ENCODE measurements around the gene KIF20B. TPM values are rescaled to one million over a fixed set of nuclear protein-coding genes. Genes with fewer than 3 reads are reported as not detected.

KIF20B gene
- total and polyA plus RNA-seq, 5 donors from 2014 or later, result 12.0 to 42.8 (median 18.4) TPM

DNA sequence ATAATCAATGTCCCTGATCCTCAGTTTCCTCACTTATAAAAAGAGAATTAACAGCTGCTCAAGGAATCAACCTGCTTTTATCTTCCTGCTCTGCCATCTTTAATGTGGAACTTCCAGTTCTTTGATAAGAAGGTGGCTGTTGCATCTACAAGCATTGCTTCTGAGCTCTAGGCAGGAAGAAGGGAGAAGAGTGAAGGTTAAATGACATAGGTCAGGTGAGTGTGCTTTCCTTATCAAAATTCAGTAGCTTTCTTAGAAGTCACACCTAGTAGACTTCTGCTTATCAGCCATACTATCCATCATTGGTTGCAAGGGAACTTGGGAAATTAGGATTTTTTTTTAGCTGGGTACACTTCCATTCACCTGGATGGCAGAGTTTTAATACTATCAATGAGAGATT, 24.0 kb upstream of the KIF20B start:
- ATAC-seq (ENCODE audit: low read depth in 2 of 2), result no peak
- Mint-ChIP-seq H3K4me3 (no peak overlapping the region), H3K9me3 (no peaks in the 10 kb centered on the region), H3K36me3 (no peaks in the 10 kb centered on the region), H3K4me1 (no peaks in the 10 kb centered on the region), H3K27me3 (peaks cover 42% of the 10 kb centered on the region), H3K27ac (no peak overlapping the region)
- H3K4me1 ChIP-seq (ENCODE audit: control insufficient read depth, insufficient read depth, low read length, poor library complexity, severe bottlenecking), result no peaks in the 10 kb centered on the region
- H3K27me3 ChIP-seq (ENCODE audit: control insufficient read depth, insufficient read depth, low read length), result peaks cover 10% of the 10 kb centered on the region
- H3K4me3 ChIP-seq (ENCODE audit: low read depth, low read length), result no peak overlapping the region
- no peaks in the 10 kb centered on the region for H3K36me3 ChIP-seq (ENCODE audit: control insufficient read depth, insufficient read depth, low read length)
- H3K27ac ChIP-seq (ENCODE audit: insufficient read depth, low read length, poor library complexity, severe bottlenecking), result no peak overlapping the region
- no peaks in the 10 kb centered on the region for H3K9me3 ChIP-seq (ENCODE audit: control insufficient read depth in 2 of 2, low read length in 2 of 2)
- no peak for DNase-seq

DNA sequence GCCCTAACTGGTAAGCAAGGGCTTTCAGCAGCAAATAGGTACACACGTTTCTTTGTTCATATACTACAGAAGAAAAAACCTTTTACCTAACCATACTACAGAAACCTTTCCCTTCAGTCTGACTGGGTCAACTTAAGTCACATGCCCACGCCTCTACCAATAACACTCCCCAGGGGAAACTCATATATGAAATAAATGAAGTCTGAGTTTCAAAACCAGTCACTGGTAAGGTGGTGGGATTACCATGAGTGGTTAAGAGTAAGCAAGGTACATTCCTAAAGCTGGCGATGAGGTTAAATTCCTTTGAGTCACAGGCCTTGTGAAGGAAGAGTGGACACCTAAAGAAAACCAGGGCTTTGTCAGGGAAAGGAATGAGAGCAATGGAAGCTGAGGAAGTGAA, 21.4 kb upstream of the KIF20B start:
- peaks cover 46% of the 10 kb centered on the region for H3K27me3 Mint-ChIP-seq
- H3K9me3 Mint-ChIP-seq, result no peaks in the 10 kb centered on the region

DNA sequence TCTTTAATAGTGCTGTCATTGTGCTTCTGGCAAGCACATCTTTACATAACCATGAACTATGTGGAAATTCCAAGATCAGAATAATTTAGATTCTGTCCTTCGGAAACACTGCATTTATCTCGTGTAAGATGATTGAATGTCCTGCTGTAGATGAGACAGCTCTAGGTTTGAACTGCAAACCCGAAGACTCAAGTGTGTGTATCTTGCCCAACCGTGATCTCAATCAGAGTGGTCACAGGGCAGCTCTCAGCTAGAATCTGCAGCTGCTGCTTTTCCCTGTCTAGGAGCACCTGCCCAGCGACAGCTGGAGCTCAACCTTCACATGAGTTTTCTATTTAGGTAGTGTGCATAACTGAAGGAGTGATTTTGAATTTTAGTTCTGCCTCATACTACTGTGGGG, 17.5 kb upstream of the KIF20B start:
- no peak overlapping the region for H3K4me3 ChIP-seq (ENCODE audit: low read depth, low read length)
- DNase-seq (no peak), ATAC-seq (ENCODE audit: low read depth in 2 of 2) (no peak)
- no peaks in the 10 kb centered on the region for H3K9me3 ChIP-seq (ENCODE audit: control insufficient read depth in 2 of 2, low read length in 2 of 2)
- no peaks in the 10 kb centered on the region for H3K9me3 Mint-ChIP-seq
- no peak overlapping the region for H3K27ac Mint-ChIP-seq
- H3K36me3 ChIP-seq (ENCODE audit: control insufficient read depth, insufficient read depth, low read length), result no peaks in the 10 kb centered on the region
- no peaks in the 10 kb centered on the region for H3K4me1 ChIP-seq (ENCODE audit: control insufficient read depth, insufficient read depth, low read length, poor library complexity, severe bottlenecking)
- H3K27ac ChIP-seq (ENCODE audit: insufficient read depth, low read length, poor library complexity, severe bottlenecking), result no peak overlapping the region
- H3K4me3 Mint-ChIP-seq, result no peak overlapping the region
- no peaks in the 10 kb centered on the region for H3K36me3 Mint-ChIP-seq
- H3K27me3 Mint-ChIP-seq, result peaks cover 50% of the 10 kb centered on the region
- H3K4me1 Mint-ChIP-seq, result no peaks in the 10 kb centered on the region
- H3K27me3 ChIP-seq (ENCODE audit: control insufficient read depth, insufficient read depth, low read length), result peaks cover 5% of the 10 kb centered on the region

More for the DNA sequence above, 21.4 kb upstream of the KIF20B start:
- Histone ChIP-seq H3K9me3 (ENCODE audit: control insufficient read depth in 2 of 2, low read length in 2 of 2) (no peaks in the 10 kb centered on the region), H3K27me3 (ENCODE audit: control insufficient read depth, insufficient read depth, low read length) (peaks cover 11% of the 10 kb centered on the region), H3K4me3 (ENCODE audit: low read depth, low read length) (no peak overlapping the region), H3K4me1 (ENCODE audit: control insufficient read depth, insufficient read depth, low read length, poor library complexity, severe bottlenecking) (no peaks in the 10 kb centered on the region), H3K27ac (ENCODE audit: insufficient read depth, low read length, poor library complexity, severe bottlenecking) (no peak overlapping the region), H3K36me3 (ENCODE audit: control insufficient read depth, insufficient read depth, low read length) (no peaks in the 10 kb centered on the region)
- Mint-ChIP-seq H3K4me3 (no peak overlapping the region), H3K36me3 (no peaks in the 10 kb centered on the region), H3K4me1 (no peaks in the 10 kb centered on the region), H3K27ac (no peak overlapping the region)
- DNase-seq (no peak), ATAC-seq (ENCODE audit: low read depth in 2 of 2) (no peak)

DNA sequence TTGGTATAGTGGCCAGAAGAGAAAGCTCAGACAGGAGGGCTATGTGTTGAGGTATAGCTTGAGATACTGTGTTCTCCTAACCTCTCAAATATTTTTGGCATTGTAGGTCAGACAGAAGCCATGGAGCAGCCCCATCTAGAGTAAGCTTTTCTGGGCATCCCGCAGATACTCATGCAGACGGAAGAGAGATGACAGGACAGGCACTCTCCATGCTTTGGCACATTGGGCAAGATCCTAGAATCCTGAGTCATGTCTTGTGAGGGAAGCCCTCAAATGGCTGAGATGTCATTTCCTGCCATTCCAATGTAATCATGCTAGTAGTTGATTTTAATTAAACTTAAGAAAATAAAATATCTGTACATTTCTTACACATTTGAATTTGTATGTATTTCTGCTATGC, 16.8 kb upstream of the KIF20B start:
- no peak for ATAC-seq (ENCODE audit: low read depth in 2 of 2)
- no peak overlapping the region for H3K4me3 ChIP-seq (ENCODE audit: low read depth, low read length)
- H3K27me3 ChIP-seq (ENCODE audit: control insufficient read depth, insufficient read depth, low read length), result peaks cover 5% of the 10 kb centered on the region
- Mint-ChIP-seq H3K4me3 (no peak overlapping the region), H3K27ac (no peak overlapping the region), H3K27me3 (peaks cover 50% of the 10 kb centered on the region), H3K36me3 (no peaks in the 10 kb centered on the region), H3K4me1 (no peaks in the 10 kb centered on the region), H3K9me3 (no peaks in the 10 kb centered on the region)
- H3K9me3 ChIP-seq (ENCODE audit: control insufficient read depth in 2 of 2, low read length in 2 of 2), result no peaks in the 10 kb centered on the region
- H3K36me3 ChIP-seq (ENCODE audit: control insufficient read depth, insufficient read depth, low read length), result no peaks in the 10 kb centered on the region
- H3K4me1 ChIP-seq (ENCODE audit: control insufficient read depth, insufficient read depth, low read length, poor library complexity, severe bottlenecking), result no peaks in the 10 kb centered on the region
- DNase-seq, result no peak
- no peak overlapping the region for H3K27ac ChIP-seq (ENCODE audit: insufficient read depth, low read length, poor library complexity, severe bottlenecking)

DNA sequence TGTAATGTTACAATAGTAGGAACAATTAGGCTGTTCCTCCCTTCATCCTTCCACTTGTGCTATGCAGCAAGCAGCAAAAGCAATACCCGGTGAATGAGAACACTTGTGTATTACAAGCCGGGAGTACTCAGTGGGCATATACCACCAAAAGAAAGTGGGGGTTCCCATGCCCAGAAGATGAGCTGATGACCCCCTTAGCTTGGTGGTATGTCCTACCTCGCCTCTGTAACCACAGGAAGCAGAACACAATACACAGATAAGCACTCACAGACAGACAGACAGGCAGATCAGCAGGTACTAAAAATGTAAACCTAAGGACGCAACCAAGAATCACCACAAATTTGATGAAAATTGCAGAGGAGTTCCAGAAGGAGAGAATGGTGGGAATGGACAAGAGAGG, 15.5 kb upstream of the KIF20B start:
- peaks cover 6% of the 10 kb centered on the region for H3K36me3 Mint-ChIP-seq
- peaks cover 39% of the 10 kb centered on the region for H3K27me3 Mint-ChIP-seq
- H3K36me3 ChIP-seq (ENCODE audit: control insufficient read depth, insufficient read depth, low read length), result no peaks in the 10 kb centered on the region
- no peaks in the 10 kb centered on the region for H3K9me3 Mint-ChIP-seq
- H3K4me3 Mint-ChIP-seq, result no peak overlapping the region
- ATAC-seq (ENCODE audit: low read depth in 2 of 2), result no peak
- no peak overlapping the region for H3K4me3 ChIP-seq (ENCODE audit: low read depth, low read length)
- H3K27me3 ChIP-seq (ENCODE audit: control insufficient read depth, insufficient read depth, low read length), result peaks cover 3% of the 10 kb centered on the region
- peak overlapping the region in 1 of 3 donors; percentile 4 for H3K27ac Mint-ChIP-seq
- no peaks in the 10 kb centered on the region for H3K4me1 Mint-ChIP-seq
- no peak for DNase-seq
- H3K27ac ChIP-seq (ENCODE audit: insufficient read depth, low read length, poor library complexity, severe bottlenecking), result no peak overlapping the region
- no peaks in the 10 kb centered on the region for H3K4me1 ChIP-seq (ENCODE audit: control insufficient read depth, insufficient read depth, low read length, poor library complexity, severe bottlenecking)
- no peaks in the 10 kb centered on the region for H3K9me3 ChIP-seq (ENCODE audit: control insufficient read depth in 2 of 2, low read length in 2 of 2)

DNA sequence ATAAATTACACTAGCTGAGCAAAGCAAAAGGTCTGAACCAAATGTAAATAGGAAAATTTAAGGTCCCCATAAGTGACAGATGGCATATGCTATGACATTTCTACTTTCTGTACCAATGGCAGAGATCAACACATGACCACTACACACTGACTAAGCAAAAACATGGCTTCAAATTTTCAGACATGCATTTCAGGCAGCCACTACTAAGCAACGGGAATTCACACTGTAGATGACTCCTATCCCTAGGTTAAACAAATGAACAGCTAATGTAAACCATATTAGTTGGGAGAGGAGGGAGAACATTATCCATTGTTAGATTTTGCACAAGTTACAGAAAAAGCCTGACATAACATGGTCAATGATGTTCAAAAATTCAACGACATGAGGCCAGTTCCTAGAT, 11.4 kb upstream of the KIF20B start:
- peaks cover 18% of the 10 kb centered on the region for H3K27me3 Mint-ChIP-seq
- H3K4me3 Mint-ChIP-seq, result no peak overlapping the region
- no peaks in the 10 kb centered on the region for H3K4me1 ChIP-seq (ENCODE audit: control insufficient read depth, insufficient read depth, low read length, poor library complexity, severe bottlenecking)
- no peak overlapping the region for H3K27ac Mint-ChIP-seq
- DNase-seq, result no peak
- no peaks in the 10 kb centered on the region for H3K27me3 ChIP-seq (ENCODE audit: control insufficient read depth, insufficient read depth, low read length)
- H3K36me3 ChIP-seq (ENCODE audit: control insufficient read depth, insufficient read depth, low read length), result no peaks in the 10 kb centered on the region
- H3K4me1 Mint-ChIP-seq, result no peaks in the 10 kb centered on the region
- H3K9me3 ChIP-seq (ENCODE audit: control insufficient read depth in 2 of 2, low read length in 2 of 2), result no peaks in the 10 kb centered on the region
- no peak overlapping the region for H3K27ac ChIP-seq (ENCODE audit: insufficient read depth, low read length, poor library complexity, severe bottlenecking)
- no peak for ATAC-seq (ENCODE audit: low read depth in 2 of 2)
- H3K9me3 Mint-ChIP-seq, result no peaks in the 10 kb centered on the region
- no peak overlapping the region for H3K4me3 ChIP-seq (ENCODE audit: low read depth, low read length)
- H3K36me3 Mint-ChIP-seq, result peaks cover 10% of the 10 kb centered on the region

DNA sequence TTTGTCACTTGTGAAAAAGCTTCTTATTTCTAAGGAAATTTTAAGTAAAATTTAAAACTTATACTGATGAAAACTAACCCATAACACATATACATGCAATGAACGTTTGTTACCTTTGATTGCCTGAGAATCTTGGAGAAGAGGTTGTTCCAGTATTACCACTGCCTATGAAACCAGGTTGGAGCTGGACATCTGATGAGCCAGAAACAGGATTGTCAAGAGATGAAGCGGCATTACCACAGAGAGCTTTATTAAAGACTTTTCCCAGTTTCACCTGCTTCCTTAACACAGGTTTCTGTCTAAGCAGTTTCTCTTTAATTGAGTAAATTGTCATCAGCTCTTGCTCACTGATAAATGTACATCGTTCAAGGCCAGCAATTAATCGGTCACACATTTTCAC, 9.0 kb upstream of the KIF20B start:
- H3K4me1 ChIP-seq (ENCODE audit: control insufficient read depth, insufficient read depth, low read length, poor library complexity, severe bottlenecking), result no peaks in the 10 kb centered on the region
- no peaks in the 10 kb centered on the region for H3K9me3 Mint-ChIP-seq
- H3K4me3 ChIP-seq (ENCODE audit: low read depth, low read length), result no peak overlapping the region
- H3K27ac Mint-ChIP-seq, result no peak overlapping the region
- H3K27me3 Mint-ChIP-seq, result peaks cover 6% of the 10 kb centered on the region
- no peaks in the 10 kb centered on the region for H3K4me1 Mint-ChIP-seq
- H3K4me3 Mint-ChIP-seq, result no peak overlapping the region
- no peak overlapping the region for H3K27ac ChIP-seq (ENCODE audit: insufficient read depth, low read length, poor library complexity, severe bottlenecking)
- DNase-seq, result no peak
- no peaks in the 10 kb centered on the region for H3K27me3 ChIP-seq (ENCODE audit: control insufficient read depth, insufficient read depth, low read length)
- H3K36me3 ChIP-seq (ENCODE audit: control insufficient read depth, insufficient read depth, low read length), result no peaks in the 10 kb centered on the region
- peaks cover 10% of the 10 kb centered on the region for H3K36me3 Mint-ChIP-seq
- ATAC-seq (ENCODE audit: low read depth in 2 of 2), result no peak
- no peaks in the 10 kb centered on the region for H3K9me3 ChIP-seq (ENCODE audit: control insufficient read depth in 2 of 2, low read length in 2 of 2)

DNA sequence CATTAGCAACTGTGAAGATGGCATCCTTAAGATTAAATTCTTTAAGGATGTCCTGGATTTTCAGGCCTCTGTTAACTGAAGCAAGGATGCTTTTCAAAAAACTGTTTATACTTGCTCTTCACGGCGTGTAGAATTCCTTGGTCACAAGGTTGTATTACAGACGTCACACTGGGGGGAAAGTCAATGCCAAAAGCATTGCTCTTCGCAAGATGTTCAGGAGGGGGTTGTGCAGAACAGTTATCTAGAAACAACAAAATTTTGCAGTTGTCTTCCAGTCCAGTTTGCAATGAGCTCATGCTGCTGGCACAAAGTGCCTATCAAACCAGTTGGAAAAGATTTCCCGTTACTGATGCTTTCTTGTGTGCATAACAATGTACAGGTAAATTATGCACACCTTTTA, 8.2 kb upstream of the KIF20B start:
- Mint-ChIP-seq H3K4me1 (peaks cover 0 to 4% (median 0%) of the 10 kb centered on the region in 4 donors), H3K27ac (no peak overlapping the region)

More for the DNA sequence above, 8.2 kb upstream of the KIF20B start:
- H3K4me3 ChIP-seq (ENCODE audit: low read depth, low read length), result no peak overlapping the region
- no peaks in the 10 kb centered on the region for H3K9me3 Mint-ChIP-seq
- ATAC-seq (ENCODE audit: low read depth in 2 of 2) (no peak), DNase-seq (no peak)
- H3K36me3 Mint-ChIP-seq, result peaks cover 10% of the 10 kb centered on the region
- no peaks in the 10 kb centered on the region for H3K27me3 ChIP-seq (ENCODE audit: control insufficient read depth, insufficient read depth, low read length)
- no peaks in the 10 kb centered on the region for H3K4me1 ChIP-seq (ENCODE audit: control insufficient read depth, insufficient read depth, low read length, poor library complexity, severe bottlenecking)
- no peak overlapping the region for H3K27ac ChIP-seq (ENCODE audit: insufficient read depth, low read length, poor library complexity, severe bottlenecking)
- H3K4me3 Mint-ChIP-seq, result no peak overlapping the region
- no peaks in the 10 kb centered on the region for H3K9me3 ChIP-seq (ENCODE audit: control insufficient read depth in 2 of 2, low read length in 2 of 2)
- H3K27me3 Mint-ChIP-seq, result peaks cover under 1% of the 10 kb centered on the region
- no peaks in the 10 kb centered on the region for H3K36me3 ChIP-seq (ENCODE audit: control insufficient read depth, insufficient read depth, low read length)

All from CD4-positive, CD25-positive, alpha-beta regulatory T cell (primary cell).